B cell (primary cell): Measurements from ENCODE around the gene NFATC2. TPM values are rescaled to one million over a fixed set of nuclear protein-coding genes. Genes with fewer than 3 reads are reported as not detected.

ENCODE experiments used
- ATAC-seq: fragments of 200-7000 bp; cut with Tn5 transposase; one replicate; pipeline ENCODE4 v1.10.0; 2021; ENCODE audit warnings: low read depth, mild to moderate bottlenecking, moderate number of reproducible peaks, moderate library complexity
- CTCF ChIA-PET: fragments of 350-600 bp; sonication (Branson Sonifier 250); formaldehyde crosslinking; loops from one replicate; lab custom pipeline; 2021; ENCODE audit warnings: antibody characterized with exemption, inconsistent platforms; lab: Charles Lee
- POLR2A ChIA-PET: fragments of 350-600 bp; sonication (Branson Sonifier 250); formaldehyde crosslinking; loops from one replicate; lab custom pipeline; 2021; ENCODE audit warnings: antibody characterized with exemption; lab: Charles Lee
- DNase-seq: peaks from one replicate; pipeline ENCODE4 v3.0.0; 2013
- H2AFZ ChIP-seq: 2 replicates; pipeline ENCODE4 v1.6.1; 2012; ENCODE audit warnings: mild to moderate bottlenecking, low read depth, low read length; ENCODE audit not compliant: insufficient read depth, poor library complexity, severe bottlenecking
- H3K27ac ChIP-seq, 2 donors: 1 replicate in 1 of 2; 2 replicates in 1 of 2; pipeline ENCODE4 v1.5.1; 2012 to 2013; ENCODE audit warnings: low read length in 2 of 2, mild to moderate bottlenecking in 2 of 2, moderate library complexity in 1 of 2
- H3K27me3 ChIP-seq, 4 experiments: fragments of 200-600 bp in 1 of 4; sonication (generic) in 1 of 4; replicated peaks in 1 of 4; 1 replicate in 2 of 4; 2 replicates in 2 of 4; pipeline versions ENCODE4 v1.6.1 to v1.7.0; 2013 to 2016; ENCODE audit warnings: low read length in 3 of 4, mild to moderate bottlenecking in 2 of 4, mixed read lengths in 1 of 4, moderate library complexity in 1 of 4; ENCODE audit not compliant: insufficient read depth in 4 of 4, control insufficient read depth in 3 of 4; ENCODE audit errors: control extremely low read depth in 1 of 4
- H3K36me3 ChIP-seq, 2 experiments: replicated peaks in 1 of 2; 1 replicate in 1 of 2; 2 replicates in 1 of 2; pipeline versions ENCODE4 v1.6.1 to v1.7.1; 2013; ENCODE audit warnings: low read length in 1 of 2; ENCODE audit not compliant: insufficient read depth in 2 of 2, control insufficient read depth in 1 of 2; ENCODE audit errors: control extremely low read depth in 1 of 2, extremely low read depth in 1 of 2
- H3K4me1 ChIP-seq, 2 donors: fragments of 200-600 bp in 1 of 2; sonication (generic) in 1 of 2; 1 replicate in 1 of 2; 2 replicates in 1 of 2; pipeline versions ENCODE4 v1.5.1 to v1.6.1; 2013 to 2017; ENCODE audit warnings: low read length in 2 of 2; ENCODE audit not compliant: control insufficient read depth in 2 of 2, insufficient read depth in 2 of 2
- H3K4me2 ChIP-seq: replicated peaks from 2 replicates; pipeline ENCODE3; 2012; ENCODE audit warnings: mild to moderate bottlenecking, low read depth, low read length; ENCODE audit not compliant: poor library complexity, severe bottlenecking
- H3K4me3 ChIP-seq, 5 experiments: fragments of 200-600 bp in 1 of 5; sonication (generic) in 1 of 5; 1 replicate in 3 of 5; 2 replicates in 2 of 5; pipeline versions ENCODE4 v1.5.1 to v1.7.0; 2011 to 2016; ENCODE audit warnings: low read length in 4 of 5, mild to moderate bottlenecking in 4 of 5, low read depth in 2 of 5, control low read depth in 1 of 5, moderate library complexity in 1 of 5; ENCODE audit not compliant: insufficient read depth in 1 of 5; ENCODE audit errors: control extremely low read depth in 1 of 5, extremely low read depth in 1 of 5
- H3K79me2 ChIP-seq: fragments of 200-600 bp; sonication (generic); one replicate; pipeline ENCODE4 v1.6.0; 2016; ENCODE audit warnings: low read length; ENCODE audit not compliant: control insufficient read depth, insufficient read depth
- H3K9ac ChIP-seq: fragments of 200-600 bp; sonication (generic); 2 replicates; pipeline ENCODE4 v1.6.1; 2017; ENCODE audit warnings: mild to moderate bottlenecking, low read length, moderate library complexity
- H3K9me3 ChIP-seq, 3 donors: one replicate each; pipeline versions ENCODE4 v1.6.1 to v1.7.1; 2013; ENCODE audit warnings: low read length in 2 of 3; ENCODE audit not compliant: control insufficient read depth in 2 of 3, insufficient read depth in 1 of 3; ENCODE audit errors: control extremely low read depth in 1 of 3
- H4K20me1 ChIP-seq: 2 replicates; pipeline ENCODE4 v1.6.0; 2012; ENCODE audit warnings: mild to moderate bottlenecking, low read length; ENCODE audit not compliant: insufficient read depth, control insufficient read depth, poor library complexity, severe bottlenecking
- H3K27ac Mint-ChIP-seq: one replicate; pipeline ENCODE4 v1.8.0; 2021; ENCODE audit warnings: mixed read lengths
- H3K27me3 Mint-ChIP-seq: one replicate; pipeline ENCODE4 v1.8.0; 2021; ENCODE audit warnings: mixed read lengths
- H3K4me1 Mint-ChIP-seq: one replicate; pipeline ENCODE4 v1.8.0; 2021; ENCODE audit warnings: mixed read lengths
- H3K4me3 Mint-ChIP-seq: one replicate; pipeline ENCODE4 v1.8.0; 2021; ENCODE audit warnings: mixed read lengths
- H3K9me3 Mint-ChIP-seq: one replicate; pipeline ENCODE4 v1.8.0; 2022; ENCODE audit warnings: mixed read lengths; ENCODE audit not compliant: insufficient read depth
- CTCF ChIP-seq: fragments of 200-600 bp; IDR thresholded peaks from one replicate; pipeline ENCODE4 v1.8.0; 2022; ENCODE audit warnings: antibody characterized with exemption, mild to moderate bottlenecking
- EZH2 ChIP-seq: IDR thresholded peaks from 2 replicates; pipeline ENCODE4 v1.6.1; 2012; ENCODE audit warnings: borderline replicate concordance, low read depth, mild to moderate bottlenecking, moderate library complexity, low read length; ENCODE audit not compliant: insufficient read depth, poor library complexity, severe bottlenecking
- WGBS: methylation state at CpG from one replicate; pipeline ENCODE4 v1.1.5; 2013; ENCODE audit warnings: missing lambda C conversion rate; ENCODE audit not compliant: insufficient coverage; 5-methylcytosine and 5-hydroxymethylcytosine counted together
- intact Hi-C: fragments of 100-400 bp; cut with micrococcal nuclease; formaldehyde crosslinking; loops from one replicate; pipeline ENCODE4 v1.10.0; 2022
- polyA plus RNA-seq: library from polyadenylated mRNA; depleted of rRNA; stranded (reverse); fragments of >200 nt; gene quantifications from 2 replicates; pipeline ENCODE4 v1.2.3, GENCODE V29; 2012
- total RNA-seq, 2 donors: library from RNA; stranded (reverse); fragments of 120-200 nt in 1 of 2; gene quantifications; 1 replicate in 1 of 2; 2 replicates in 1 of 2; pipeline versions ENCODE4 v1.2.3 to v1.2.4, GENCODE V29; 2013 to 2022

Gene NFATC2
- total and polyA plus RNA-seq, 2 donors (not counting 1 experiment from before 2014, with no cell fraction given) = 10.1 to 38.0 TPM

GRCh38 chr20:51382986-51383821 lies 159.3 kb downstream of the NFATC2 start:
- Histone ChIP-seq H3K27ac (no peak overlapping the region), H3K9me3 (peaks cover 0 to 25% (median 7%) of the 10 kb centered on the region in 3 donors), H3K27me3 (no peaks in the 10 kb centered on the region), H3K4me1 (peaks cover 15 to 30% of the 10 kb centered on the region in 2 donors), H3K36me3 (peaks cover 0 to 2% of the 10 kb centered on the region in 2 experiments), H4K20me1 (no peaks in the 10 kb centered on the region), H3K4me3 (no peak overlapping the region), H2AFZ (no peak overlapping the region), H3K79me2 (no peaks in the 10 kb centered on the region), H3K9ac (no peak overlapping the region), H3K4me2 (no peak overlapping the region)
- Mint-ChIP-seq H3K27ac (no peak overlapping the region), H3K27me3 (no peaks in the 10 kb centered on the region), H3K4me1 (peaks cover 41% of the 10 kb centered on the region), H3K9me3 (peaks cover 2% of the 10 kb centered on the region), H3K4me3 (no peak overlapping the region)
- TF ChIP-seq EZH2 (no peak), CTCF (no peak)
- ChIA-PET POLR2A (no interaction called here), CTCF (interaction anchor here (1.0 to 1.4 kb wide), 3 partner anchors 10 to 212 kb away, joined by 3 read pairs; no protein-coding TSS in a partner anchor)
- intact Hi-C loops = no loop called here
- no peak for ATAC-seq
- no peak for DNase-seq
- WGBS = 89% methylated on average over 23 of the region's 23 CpGs
